ENCODE measurements around the gene AKAIN1.

GRCh38 chr18:5180254-5180653, 16.8 kb downstream of the AKAIN1 start:
- TF ChIP-seq POLR2AphosphoS5 (IDR thresholded peaks at IDR 0.05) (no peak), POLR2A (IDR thresholded peaks at IDR 0.05; ENCODE audit: low read depth) (no peak), EP300 (IDR thresholded peaks at IDR 0.05) (no peak)
